ENCODE data around the gene LILRB5.

- TF ChIP-seq CTCF (IDR thresholded peaks at IDR 0.05): no peak
- TF ChIP-seq POLR2AphosphoS5 (IDR thresholded peaks at IDR 0.05; ENCODE audit: insufficient read depth in 1 of 2, low read depth in 1 of 2): no peak
- TF ChIP-seq POLR2A (IDR thresholded peaks at IDR 0.05): no peak
These were observed 14.0 kb upstream of the LILRB5 start for GRCh38 chr19:54271106-54271505.
